LNCaP clone FGC (cell line): ENCODE data around the gene BEND4.

Source experiments
- DNase-seq: peaks from one replicate; pipeline ENCODE4 v3.0.0-alpha.2; 2011; ENCODE audit warnings: low read depth
- H3K4me3 ChIP-seq: 2 replicates; pipeline ENCODE4 v1.5.1; 2011; ENCODE audit warnings: mild to moderate bottlenecking, low read depth, low read length, control low read depth
- CTCF ChIP-seq: IDR thresholded peaks from 2 replicates; pipeline ENCODE4 v1.5.1; 2012; ENCODE audit warnings: mild to moderate bottlenecking; ENCODE audit not compliant: control insufficient read depth, insufficient read depth; ENCODE audit errors: extremely low read depth

Gene BEND4

GRCh38 chr4:42104521-42104920, 47.9 kb downstream of the BEND4 start:
- no peak for TF ChIP-seq CTCF
- DNase-seq, result no peak
- H3K4me3 ChIP-seq, result no peak overlapping the region

GRCh38 chr4:42101446-42101975, 50.9 kb downstream of the BEND4 start:
- TF ChIP-seq CTCF, result no peak
- DNase-seq, result no peak
- no peak overlapping the region for H3K4me3 ChIP-seq

- H3K4me3 ChIP-seq, result no peak overlapping the region
- no peak for TF ChIP-seq CTCF
- DNase-seq, result no peak
Measured at GRCh38 chr4:42088386-42088785, 64.1 kb downstream of the BEND4 start.

GRCh38 chr4:42083816-42084215, 68.6 kb downstream of the BEND4 start:
- no peak overlapping the region for H3K4me3 ChIP-seq
- DNase-seq, result no peak
- TF ChIP-seq CTCF, result no peak

GRCh38 chr4:42080306-42080705, 72.1 kb downstream of the BEND4 start:
- DNase-seq, result no peak
- no peak overlapping the region for H3K4me3 ChIP-seq
- TF ChIP-seq CTCF, result no peak

GRCh38 chr4:42078184-42078801, 74.2 kb downstream of the BEND4 start:
- TF ChIP-seq CTCF, result no peak
- H3K4me3 ChIP-seq, result no peak overlapping the region
- no peak for DNase-seq

GRCh38 chr4:42074294-42074693, 78.2 kb downstream of the BEND4 start:
- H3K4me3 ChIP-seq, result no peak overlapping the region
- no peak for TF ChIP-seq CTCF
- no peak for DNase-seq
